NCI-H1417 (cell line): ENCODE data around the gene PRSS48.
"Not testable (repeated sequence)": the region's sequence is repeated elsewhere in the genome, so short reads cannot be mapped to it uniquely, and the experiment has no call there.

Source experiments
- DNase-seq, 3 experiments: peaks; one replicate each; lab custom pipeline; 2025; lab: John Stamatoyannopoulos, UW

The PRSS48 gene

DNA sequence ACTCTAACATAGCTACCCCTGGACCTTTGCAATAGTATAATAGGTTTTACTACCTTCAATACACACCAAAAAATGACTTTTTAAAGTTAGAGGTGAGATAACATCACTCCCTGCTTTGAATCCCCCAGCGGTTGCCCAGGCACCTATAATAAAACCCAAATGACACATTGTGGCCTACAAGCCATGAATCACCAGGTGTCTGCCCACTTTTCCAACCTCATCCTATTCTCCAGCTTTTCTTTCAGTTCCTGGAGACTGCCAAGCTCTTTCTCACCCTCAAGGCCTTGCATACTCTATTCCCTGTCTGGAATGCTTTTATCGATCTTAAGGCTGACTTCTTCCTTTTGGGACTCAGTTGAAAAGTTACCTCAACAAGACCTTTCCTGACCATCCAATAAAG is 16.4 kb upstream of the PRSS48 start:
- DNase-seq, result no peak

DNA sequence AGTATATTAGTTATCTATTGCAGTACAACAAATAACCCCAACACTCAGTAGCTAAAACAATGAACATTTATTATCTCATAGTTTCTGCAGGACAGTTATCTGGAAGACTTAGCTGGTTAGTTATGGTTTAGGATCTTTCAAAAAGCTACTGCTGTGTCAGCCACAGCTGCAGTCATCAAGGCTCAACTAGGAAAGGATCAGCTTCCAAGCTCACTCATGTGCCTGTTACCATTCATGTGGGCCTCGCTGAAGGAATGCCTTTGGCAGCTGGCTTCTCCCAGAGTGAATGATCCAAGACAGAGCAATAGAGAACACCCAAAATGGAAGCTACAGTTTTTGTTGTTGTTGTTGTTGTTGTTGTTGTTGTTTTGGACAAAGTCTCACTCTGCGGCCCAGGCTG is 13.5 kb upstream of the PRSS48 start:
- no peak for DNase-seq

DNA sequence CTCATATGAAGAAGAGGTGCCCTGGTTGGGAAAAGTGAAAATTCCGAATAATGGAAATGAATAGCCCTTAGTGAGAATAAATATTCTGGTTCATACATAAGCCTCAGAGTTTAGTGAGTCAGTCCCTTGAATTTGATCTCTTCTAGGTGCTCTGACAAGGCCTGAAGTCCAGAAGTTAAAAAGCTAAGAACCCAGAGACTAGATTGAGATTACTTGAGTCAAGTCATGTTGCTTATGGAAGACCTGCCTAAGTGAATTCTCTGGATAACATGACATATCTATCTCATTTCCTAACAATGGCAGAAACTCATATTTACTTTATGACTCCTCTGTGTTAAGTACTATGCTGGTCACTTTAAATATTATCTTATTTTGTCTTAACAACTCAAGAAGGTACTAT is 10.5 kb upstream of the PRSS48 start:
- no peak for DNase-seq

DNA sequence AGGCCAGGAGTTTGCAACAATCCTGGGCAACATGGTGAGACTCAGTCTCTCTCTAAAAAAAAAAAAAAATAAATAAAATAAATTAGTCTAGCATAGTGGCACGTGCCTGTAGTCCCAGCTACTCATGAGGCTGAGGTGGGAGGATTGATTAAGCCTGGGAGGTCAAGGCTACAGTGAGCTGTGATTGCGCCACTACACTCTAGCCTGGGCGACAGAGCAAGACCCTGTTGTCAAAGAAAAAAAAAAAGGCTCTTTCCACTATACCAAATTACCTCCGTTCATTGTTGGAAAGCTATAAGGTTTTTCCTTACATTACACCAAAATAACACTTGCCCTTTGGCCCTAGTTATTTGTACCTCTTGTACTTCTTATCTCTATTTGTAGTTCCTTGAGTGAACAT is 9.9 kb upstream of the PRSS48 start:
- DNase-seq, result no peak

DNA sequence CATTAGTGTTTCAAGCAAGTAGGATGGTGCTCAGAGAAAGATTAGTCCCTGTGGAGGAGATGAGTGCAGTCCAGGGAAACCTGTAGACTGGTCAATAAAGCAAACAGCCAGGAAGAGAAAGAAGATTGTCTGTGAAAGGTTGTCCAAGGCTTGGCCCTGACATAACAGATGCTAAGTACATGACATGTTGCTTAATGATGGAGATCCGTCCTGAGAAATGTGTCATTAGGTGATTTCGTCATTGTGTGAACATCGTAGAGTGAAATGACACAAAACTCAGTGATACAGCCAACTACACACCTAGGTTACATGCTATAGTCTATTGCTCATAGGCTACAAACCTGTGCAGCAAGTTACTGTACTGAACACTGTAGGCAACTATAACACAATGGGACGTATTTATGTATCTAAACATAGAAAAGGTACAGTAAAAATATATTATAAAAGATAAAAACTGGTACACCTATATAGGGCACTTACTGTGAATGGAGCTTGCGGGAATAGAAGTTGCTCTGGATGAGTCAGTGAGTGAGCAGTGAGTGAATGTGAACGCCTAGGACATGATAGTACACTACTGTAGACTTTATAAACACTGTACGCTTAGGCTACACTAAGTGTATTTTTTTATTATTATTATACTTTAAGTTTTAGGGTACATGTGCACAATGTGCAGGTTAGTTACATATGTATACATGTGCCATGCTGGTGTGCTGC is 9.0 kb upstream of the PRSS48 start:
- DNase-seq, result no peak

DNA sequence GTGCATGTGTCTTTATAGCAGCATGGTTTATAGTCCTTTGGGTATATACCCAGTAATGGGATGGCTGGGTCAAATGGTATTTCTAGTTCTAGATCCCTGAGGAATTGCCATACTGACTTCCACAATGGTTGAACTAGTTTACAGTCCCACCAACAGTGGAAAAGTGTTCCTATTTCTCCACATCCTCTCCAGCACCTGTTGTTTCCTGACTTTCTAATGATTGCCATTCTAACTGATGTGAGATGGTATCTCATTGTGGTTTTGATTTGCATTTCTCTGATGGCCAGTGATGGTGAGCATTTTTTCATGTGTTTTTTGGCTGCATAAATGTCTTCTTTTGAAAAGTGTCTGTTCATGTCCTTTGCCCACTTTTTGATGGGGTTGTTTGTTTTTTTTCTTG is 8.1 kb upstream of the PRSS48 start:
- DNase-seq, result not testable (repeated sequence)

DNA sequence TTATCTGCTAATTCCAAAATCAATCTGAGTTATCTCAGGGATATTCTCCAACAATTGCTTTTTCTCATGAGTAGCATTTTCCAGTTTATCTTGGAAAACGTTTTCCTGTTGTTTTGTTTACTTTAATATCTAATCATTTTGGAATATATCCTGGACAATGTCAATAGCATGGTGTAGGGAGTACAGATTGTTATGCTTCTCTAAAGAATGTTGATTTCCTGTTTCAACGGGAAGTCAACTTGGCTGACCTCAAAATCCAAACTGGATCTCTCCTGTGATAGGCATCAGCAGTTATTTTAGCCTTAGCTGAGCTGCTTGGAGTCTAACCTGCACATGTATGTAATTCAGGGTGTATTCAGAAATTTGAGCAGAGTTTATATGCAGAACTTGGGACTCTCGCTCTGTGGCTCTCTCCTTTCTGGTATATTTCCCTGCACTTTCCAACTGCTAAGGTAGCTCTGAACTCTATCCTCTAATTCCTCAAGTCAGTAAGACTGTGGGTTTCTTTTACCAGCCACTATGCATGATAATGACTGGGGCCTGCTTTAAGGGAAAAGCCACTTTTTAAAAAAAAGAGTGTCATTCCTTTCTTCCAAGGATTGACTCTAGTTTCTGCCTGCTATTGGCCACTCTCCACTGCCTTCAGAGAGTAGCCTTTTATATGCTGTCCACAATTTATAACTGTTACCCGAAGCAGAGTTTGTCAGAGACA is 7.7 kb downstream of the PRSS48 start:
- DNase-seq, result no peak

DNA sequence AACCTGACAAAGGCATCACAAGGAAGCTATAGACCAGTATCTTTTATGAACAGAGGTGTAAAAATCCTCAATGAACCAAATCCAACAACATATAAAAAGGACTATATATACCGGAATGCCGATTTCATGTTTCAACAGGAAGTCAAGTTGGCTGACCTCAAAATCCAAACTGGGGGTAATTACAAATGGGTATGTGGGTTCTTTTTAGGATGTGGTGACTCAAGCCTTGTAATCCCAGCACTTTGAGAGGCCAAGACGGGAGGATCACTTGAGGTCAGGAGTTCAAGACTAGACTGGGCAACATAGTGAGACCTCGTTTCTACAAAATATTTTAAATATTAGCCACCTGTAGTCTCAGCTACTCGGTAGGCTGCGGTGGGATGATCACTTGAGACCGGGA is 10.4 kb downstream of the PRSS48 start:
- DNase-seq, result no peak

DNA sequence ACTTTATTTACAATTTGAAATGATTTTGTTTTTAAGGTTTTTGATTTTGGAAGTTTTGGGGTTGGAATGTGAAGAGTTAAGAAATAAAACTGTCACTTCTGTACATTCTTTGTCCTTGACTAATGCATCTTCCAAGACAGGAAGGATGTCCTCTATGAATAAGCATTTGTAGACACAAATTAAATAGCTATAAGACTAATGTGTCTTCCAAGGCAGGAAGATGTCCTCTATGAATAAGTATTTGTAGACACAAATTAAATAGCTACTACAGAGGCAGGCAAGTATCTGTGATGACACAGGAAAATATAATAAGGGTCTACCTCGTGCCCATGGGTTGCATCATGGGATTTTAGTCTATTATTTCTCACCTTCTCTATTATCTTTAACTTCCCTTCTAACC is 14.5 kb downstream of the PRSS48 start:
- no peak for DNase-seq

DNA sequence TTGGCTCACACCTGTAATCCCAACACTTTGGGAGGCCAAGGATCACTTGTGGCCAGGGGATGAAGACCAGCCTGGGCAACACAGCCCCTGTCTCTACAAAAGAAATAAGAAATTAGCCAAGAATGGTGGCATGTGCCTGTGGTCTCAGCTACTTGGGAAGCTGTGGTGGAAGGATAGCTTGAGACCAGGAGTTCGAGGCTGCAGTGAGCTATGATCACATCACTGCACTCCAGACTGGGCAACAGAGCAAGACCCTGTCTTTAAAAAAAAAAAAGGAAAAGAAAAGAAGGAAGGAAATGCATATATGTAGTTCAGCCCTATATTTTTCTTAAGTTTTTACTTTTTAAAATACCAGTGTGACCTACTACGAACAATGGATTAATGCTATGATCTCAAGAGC is 15.1 kb downstream of the PRSS48 start:
- DNase-seq, result no peak

DNA sequence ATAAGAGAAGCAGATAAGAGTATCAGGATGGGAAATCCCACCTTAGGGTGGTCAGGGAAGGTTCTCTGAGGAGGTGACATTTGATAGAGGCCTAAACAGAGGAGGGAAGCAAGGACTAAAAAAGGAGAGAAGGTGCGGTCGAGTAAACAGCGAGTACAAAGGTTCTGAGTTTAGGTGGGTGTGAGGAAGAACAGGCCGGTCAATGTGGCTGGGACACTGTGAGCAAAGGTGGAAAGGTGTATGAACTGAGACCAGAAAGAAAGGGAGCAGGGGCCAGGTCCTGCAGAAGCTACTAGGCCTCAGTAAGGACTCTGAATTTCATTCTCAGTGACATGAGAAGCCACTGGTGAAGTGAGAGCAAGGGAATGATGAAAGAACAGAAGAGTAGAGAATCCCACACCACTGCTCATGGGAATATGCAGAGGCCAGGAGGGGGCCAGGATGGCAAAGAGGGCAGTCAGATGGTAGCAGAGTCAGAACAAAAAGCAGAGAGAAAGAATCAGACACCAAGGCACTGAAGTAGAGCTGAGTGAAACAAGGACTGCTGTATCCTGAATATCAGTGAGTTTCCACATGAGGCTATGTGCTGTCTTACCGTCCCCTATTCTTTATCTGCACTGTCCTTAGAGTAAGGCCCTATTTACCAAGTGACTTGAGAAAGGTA is 18.0 kb downstream of the PRSS48 start:
- no peak for DNase-seq

DNA sequence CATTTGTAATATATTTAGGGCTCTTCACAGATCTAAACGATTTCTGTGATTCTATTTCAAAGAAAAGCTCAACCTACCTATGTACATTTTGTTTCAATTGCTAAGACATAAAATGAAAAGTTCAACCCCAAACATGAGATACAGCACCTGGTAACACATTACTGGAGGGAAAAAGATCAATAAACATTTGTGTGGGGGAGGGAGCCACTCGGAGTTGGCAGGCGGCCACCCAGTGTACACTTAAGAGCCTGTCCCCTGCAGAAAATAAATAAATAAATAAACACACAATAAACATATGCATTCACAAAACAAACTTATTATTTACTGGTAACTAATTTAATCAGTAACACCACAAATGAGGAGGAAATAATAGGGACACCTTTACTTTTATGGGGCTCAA is 19.3 kb downstream of the PRSS48 start:
- peak in 1 of 3 experiments; percentile 31 for DNase-seq

DNA sequence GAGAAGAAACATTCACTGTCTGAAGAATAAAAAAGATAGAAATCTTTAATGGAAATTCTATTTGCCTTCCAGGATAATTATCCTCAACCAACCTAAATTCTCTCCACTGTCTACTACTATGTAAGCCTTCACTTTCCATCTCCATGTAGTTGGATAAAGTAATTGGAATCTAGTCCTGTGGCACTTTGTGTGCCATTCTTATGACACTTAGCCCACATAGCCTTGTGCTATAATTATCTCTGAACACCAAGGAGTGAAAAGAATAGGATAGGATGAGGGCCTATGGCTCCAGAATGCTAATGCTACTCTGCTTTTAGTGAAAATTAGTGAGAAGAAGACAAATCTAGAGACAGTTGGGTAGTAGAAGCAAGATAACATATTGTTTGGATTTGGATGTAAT is 20.2 kb downstream of the PRSS48 start:
- DNase-seq, result no peak

DNA sequence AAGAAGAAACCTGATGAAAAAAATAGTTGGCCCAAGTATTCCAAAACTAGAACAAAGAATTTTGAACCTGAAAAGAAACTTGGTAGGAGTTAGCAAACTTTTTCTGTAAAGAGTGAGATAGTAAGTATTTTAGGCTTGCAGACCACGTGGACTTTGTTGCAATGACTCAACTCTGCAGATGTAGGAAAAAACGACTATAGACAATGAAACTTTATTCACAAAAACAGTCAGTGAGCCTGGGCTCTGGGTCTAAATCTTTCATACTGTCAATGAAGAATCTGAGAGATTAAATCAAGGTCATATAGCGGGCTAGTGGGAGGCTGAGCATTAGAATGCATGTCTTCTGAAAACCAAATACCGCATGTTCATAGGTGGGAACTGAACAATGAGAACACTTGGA is 25.5 kb downstream of the PRSS48 start:
- no peak for DNase-seq

DNA sequence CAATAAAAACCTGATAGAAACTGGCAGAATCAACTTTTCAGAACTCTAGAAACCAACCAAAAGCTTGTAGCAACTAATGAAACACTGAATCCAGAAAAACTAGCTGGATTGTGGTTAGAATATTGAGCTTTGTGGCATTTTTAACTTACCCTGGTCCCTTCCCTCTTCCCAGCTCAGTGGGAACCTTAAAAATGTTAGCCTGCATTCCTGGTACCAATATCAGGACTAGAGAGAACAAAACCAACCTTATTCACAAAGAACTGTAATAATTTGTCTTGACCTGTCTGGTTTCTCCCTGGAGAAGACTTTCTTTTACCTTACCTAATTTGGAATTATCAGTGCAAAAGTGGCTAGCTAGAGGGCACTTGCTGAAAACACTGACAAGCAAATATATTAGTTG is 27.3 kb downstream of the PRSS48 start:
- DNase-seq, result no peak

DNA sequence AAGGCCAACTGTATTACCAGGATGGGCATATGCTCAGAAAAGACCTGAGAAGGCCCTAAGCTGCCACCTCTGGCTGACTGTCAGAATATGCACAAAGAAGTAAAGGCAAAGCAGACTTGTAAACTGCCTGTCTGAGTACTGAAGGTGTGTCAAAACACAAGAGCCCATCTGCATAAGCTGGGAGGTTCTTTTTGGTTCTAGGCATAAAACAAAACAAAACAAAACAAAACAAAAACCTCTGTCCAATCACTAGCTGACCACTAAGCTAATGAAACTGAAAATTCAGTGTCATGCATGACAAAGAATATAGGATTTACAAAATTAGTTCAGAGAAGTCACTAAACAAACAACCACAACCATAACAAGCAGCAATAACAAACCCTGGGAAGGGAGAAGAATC is 27.8 kb downstream of the PRSS48 start:
- DNase-seq, result peak in 1 of 3 experiments; percentile 25

DNA sequence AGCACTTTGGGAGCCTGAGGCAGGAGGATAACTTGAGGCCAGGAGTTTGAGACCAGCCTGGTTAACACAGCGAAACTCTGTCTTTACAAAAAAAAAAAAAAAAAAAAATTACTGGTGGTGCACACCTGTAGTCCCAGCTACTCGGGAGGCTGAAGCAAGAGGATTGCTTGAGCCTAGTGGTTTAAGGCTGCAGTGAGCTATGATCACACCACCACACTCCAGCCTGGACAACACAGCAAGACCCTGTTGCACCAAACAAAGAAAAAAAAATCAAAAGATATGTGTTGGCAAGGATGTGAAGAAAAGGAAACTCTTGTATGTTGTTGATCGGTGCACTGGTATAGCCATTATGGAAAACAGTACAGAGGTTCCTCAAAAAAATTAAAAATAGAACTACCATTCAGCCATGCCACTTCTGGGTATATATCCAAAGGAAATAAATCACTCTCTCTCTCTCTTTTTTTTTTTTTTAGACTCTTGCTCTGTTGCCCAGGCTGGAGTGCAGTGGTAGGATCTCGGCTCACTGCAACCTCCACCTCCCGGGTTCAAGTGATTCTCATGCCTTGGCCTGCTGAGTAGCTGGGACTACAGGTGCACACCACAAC is 33.3 kb downstream of the PRSS48 start:
- no peak for DNase-seq

DNA sequence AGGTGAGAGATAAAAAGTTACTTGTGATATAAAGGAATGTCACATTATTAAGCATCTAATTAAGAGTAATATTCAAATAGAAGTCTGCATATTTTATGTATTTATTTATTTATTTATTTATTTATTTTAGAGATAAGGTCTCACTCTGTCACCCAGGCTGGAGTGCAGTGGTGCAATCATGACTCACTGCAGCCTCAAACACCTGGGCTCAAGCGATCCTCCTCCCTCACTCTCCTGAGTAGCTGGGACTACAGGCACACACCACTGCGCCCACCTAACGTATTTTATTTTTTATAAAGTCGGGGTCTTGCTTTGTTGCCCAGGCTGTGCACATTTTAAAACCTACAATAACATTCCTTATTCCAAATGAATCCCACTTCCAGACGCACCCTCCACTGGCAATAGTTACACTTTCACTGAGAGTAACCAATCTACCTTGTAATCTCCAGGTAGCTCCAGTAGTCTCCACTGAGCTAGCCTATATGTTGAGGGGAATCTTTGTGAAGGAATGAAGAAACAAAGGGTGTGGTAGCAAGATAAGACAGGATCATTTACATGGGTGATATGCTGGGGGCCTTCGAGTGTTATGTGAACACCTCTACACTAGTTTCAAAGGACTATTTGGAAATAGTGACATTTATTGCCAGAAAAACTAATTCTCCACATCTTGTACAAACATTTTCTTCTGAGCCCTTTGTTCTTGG is 36.5 kb downstream of the PRSS48 start:
- DNase-seq, result no peak

DNA sequence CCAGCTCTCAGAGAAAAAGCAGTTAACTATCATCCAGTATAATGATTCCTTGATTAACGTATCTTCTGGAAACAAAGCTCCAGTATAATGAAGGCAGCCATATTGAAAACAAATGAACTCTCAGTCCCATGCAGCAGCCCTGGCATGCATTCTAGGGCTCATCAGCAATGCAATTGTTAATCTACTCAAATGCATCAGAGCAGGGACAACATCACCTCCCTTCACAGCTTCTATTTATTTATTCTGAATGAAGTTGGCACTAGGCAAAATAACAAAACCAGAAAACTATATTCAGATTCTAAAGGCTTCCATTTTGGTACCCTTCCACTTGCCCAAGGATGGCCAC is 37.0 kb downstream of the PRSS48 start:
- DNase-seq, result no peak

DNA sequence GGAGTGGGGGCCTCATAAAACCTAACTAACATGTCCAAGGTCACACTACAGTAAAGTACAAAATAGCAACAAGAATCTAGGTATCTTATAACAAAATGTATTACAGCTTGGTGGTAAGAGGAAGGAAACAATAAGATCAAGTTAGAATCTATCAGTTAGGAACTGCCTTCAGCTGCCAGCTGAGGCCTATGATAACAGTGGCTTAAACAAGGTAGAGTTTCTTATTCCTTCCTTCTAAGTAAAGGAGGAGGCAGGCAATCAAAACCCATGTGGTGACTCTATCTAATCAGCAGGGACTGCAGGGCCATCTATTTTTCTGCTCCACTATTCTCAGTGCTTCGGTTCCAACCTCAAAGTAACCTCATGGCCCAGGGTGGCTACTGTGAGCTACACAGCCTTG is 37.5 kb downstream of the PRSS48 start:
- no peak for DNase-seq

DNA sequence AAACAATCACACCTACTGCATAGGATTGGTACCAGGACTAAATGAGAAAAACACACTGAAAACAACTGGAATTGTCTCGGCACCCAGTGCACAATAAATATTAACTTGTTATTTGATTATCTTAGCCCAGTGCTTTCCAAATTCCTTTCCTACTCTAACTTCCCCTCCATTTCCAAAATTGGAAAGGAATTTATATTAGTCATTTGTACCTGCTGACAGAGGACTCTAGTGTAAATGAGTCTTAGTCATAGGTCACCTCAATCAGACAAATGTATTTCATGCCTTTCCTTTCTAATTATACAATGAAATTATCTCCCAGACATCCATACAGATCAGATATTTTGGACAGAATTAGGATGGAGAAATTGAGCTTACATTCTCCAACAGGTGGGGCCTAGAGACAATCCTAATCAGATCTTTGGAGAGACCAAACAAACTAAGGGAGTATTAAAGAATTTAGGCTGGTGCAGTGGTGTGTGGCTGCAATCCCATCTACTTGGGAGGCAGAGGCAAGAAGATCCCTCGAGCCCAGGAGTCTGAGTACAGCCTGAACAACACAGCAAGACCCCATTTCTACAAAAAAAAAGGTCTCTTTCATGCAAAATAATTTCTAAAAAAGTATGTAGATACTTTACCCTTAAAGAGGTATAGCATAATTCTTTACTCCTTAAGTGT is 38.4 kb downstream of the PRSS48 start:
- no peak for DNase-seq

DNA sequence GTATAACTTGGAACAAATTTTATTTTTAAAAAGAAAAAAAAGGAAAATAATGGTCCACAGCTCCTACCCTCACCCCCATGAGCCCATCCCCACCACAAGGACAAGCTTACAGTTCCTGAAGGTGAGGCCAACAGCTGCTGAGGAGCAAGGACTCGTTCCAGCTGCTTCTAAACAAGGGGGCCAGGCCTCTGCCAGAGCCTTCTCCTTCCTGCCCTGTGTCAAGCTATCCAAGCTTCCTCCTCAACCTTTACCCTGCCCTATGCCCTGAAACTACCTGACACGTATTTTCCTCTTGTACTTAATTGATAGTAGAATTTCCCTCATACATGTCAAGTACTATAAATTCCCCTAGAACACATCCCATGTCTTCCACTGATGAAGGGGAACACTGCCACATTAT is 39.7 kb downstream of the PRSS48 start:
- DNase-seq, result no peak
